Activated naive CD4-positive, alpha-beta T cell treated with anti-CD3 and anti-CD28 coated beads, Interleukin-2, amount 50 U/mL, for 16 hours (primary cell): ENCODE measurements around the gene CYP2J2.
"Not testable (repeated sequence)": the region's sequence is repeated elsewhere in the genome, so short reads cannot be mapped to it uniquely, and the experiment has no call there.

ENCODE experiments used
- DNase-seq: peaks from one replicate; pipeline ENCODE4 v3.0.0-alpha.2; 2020

CYP2J2 gene, protein sequence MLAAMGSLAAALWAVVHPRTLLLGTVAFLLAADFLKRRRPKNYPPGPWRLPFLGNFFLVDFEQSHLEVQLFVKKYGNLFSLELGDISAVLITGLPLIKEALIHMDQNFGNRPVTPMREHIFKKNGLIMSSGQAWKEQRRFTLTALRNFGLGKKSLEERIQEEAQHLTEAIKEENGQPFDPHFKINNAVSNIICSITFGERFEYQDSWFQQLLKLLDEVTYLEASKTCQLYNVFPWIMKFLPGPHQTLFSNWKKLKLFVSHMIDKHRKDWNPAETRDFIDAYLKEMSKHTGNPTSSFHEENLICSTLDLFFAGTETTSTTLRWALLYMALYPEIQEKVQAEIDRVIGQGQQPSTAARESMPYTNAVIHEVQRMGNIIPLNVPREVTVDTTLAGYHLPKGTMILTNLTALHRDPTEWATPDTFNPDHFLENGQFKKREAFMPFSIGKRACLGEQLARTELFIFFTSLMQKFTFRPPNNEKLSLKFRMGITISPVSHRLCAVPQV

DNA sequence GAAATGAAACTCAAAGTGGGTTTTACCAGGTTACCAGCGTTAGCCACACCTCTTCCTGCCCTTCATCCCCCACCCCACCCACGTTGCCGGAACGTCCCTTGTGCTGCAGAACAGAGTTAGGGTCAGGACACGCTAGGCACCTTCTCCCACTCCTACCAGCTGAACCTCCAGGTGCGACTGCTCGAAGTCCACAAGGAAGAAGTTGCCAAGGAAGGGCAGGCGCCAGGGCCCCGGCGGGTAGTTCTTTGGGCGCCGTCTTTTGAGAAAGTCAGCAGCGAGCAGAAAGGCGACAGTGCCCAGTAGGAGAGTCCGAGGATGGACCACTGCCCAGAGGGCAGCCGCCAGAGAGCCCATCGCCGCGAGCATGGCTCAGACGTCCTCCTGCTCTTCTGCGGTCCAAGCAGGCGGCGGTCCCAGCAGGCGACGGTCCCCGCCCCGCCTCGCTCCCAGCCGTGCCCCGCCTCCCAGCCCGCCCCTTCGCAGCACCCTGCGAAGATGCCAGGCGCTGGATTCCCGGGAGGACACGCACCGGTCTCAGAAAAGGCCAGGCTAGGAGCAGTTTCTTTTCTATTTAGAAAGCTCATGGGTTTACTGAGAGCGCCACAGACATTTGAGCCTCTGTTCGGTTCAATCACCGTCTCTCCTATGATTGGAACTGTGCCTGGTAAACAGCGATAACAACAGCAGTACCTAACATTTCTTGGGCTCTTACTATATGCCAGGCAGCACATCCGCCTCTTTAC, at the start of gene CYP2J2:
TSS of gene CYP2J2 (minus strand) at position 393 of the 743 bp plus-strand sequence. CDS start at position 366, 27 bp downstream.
- peak; percentile 44 for DNase-seq

DNA sequence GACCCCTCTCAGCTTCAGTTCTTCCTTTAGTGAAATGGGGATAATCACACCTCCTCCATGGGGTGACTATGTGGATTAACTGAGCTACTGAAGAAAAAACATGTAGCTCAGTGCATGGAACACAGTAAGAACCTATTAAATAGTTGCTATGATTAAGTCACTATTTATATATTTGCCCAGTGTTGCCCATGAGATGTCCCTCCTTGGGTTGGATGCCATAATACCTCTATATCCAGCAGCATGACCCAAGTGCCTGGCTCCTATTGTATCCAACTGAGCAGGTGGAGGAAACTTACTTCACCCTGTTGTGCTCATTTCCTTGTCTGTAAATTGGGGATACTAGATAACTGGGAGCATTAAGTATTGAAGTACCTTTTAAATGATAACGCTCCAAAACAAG, 47.1 kb upstream of the CYP2J2 start:
- DNase-seq, result no peak

DNA sequence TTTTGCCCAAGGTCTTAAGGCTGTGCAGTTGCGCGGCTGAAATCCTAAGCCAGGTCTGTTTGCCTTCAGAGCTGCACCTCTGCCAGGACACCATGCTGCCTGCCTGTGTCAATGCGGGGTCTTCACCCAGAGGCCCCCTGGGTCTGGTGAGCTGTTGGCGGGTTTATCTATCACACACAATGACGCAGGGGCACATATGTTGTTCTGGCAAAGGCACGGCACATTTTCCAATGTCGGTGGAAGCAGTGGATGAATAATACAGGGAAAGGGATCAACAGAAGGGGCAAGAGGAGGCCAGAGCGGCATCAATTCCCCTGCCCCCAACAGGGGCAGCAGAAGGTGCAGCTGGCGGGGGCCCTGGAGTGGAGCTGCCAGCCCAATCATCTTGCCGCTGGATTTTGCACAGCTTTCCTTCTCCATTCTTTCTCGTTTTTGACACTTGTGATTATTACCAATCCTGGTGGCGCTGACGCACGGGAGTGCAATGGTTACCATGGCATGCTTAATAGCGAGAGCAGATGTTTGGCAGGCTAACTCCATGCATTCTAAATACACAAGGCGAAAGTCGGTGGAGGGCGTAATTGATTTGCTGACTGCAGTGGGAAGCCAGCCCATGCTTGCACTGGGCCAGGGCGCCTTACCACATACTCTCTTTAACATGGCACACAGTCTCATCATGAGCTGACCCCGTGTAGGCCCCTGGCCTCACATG, 45.8 kb upstream of the CYP2J2 start:
- DNase-seq, result no peak

DNA sequence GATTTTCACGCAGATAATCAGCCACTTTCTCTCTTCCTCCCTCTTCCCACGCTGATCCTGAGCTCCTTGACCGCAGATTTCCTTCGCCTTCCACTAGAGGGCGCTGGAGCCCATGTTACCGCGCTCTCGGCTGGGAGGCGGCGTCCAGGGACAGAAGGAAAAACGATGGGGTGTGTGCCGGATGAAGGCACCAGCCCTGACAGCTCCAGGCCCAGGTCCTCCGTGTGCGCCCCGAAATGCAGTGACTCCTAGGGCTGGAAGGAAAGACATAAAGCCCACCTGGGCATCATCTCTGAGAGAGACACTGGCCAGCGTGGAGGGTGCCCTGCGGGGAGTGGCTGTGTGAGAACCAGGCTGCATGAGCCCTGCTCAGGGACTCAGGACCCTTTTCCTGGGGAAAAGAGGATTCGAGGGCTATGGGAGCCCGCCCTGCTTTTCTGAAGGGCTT, 44.9 kb upstream of the CYP2J2 start:
- DNase-seq, result peak; percentile 33

DNA sequence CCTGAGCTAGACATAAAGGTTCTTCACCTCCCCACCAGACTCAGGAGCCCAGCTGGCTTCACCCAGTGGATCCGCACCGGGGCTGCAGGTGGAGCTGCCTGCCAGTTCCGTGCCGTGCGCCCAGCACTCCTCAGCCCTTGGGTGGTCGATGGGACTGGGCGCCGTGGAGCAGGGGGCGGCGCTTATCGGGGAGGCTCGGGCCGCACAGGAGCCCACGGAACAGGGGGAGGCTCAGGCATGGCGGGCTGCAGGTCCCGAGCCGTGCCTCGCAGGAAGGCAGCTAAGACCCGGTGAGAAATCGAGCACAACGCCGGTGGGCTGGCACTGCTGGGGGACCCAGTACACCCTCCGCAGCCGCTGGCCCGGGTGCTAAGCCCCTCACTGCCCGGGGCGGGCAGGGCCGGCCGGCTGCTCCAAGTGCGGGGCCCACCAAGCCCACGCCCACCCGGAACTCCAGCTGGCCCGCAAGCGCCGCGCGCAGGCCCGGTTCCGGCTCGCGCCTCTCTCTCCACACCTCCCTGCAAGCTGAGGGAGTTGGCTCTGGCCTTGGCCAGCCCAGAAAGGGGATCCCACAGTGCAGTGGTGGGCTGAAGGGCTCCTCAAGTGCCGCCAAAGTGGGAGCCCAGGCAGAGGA, 43.1 kb upstream of the CYP2J2 start:
- not testable (repeated sequence) for DNase-seq

DNA sequence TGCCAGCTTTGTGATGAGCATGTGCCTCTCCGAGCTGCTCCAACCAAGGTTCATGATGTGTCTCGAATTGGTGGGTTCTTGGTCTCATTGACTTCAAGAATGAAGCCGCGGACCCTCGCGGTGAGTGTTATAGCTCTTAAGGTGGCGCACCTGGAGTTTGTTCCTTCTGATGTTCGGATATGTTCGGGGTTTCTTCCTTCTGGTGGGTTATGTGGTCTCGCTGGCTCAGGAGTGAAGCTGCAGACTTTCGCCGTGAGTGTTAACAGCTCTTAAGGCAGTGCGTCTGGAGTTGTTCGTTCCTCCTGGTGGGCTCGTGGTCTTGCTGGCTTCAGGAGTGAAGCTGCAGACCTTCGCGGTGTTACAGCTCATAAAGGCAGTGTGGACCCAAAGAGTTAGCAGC, 42.2 kb upstream of the CYP2J2 start:
- DNase-seq, result not testable (repeated sequence)

DNA sequence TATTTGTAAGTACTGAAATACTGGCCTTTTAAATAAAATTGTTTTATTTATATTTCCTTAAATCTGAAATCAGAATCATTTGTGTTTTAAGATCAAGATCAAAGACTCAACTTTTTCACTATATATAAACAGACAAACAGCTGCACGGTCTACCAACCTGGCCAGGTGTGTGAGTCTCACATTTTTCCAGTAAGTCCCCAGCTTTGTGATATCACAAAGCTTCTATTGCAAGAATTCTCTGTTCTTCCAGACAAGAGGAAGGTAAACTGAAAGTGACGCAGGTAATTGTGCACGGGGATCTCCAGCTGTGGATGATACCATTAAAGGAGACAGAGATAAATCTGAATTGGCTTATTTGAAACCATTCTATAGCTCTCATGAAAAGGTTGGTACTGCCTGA, 41.2 kb upstream of the CYP2J2 start:
- no peak for DNase-seq

DNA sequence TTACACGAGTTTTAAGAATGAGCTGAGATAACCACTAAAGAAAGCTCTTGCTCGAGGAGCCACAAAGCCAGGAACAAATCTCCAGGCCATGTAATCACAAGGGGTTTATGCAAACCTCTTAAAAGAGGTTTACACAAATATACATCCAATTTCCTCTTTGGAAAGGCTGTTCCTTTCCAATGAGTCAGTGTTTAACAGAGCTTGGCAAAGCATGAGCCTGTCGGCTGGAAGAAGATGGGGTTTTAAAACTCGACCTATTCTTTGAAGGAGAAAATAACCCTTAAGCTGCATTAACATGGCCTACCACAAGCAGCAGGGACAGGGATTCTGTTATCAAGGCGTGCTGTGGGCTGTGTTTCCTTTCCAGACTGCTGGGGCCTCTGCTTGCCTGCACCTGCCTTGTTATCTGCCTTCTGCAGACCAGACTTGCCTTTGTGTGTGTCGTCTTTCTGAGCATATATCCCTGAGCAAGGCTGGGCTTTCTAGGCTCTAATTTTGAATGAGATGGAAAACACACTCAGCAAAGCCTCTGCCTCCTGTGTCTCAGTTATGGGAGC, 40.6 kb upstream of the CYP2J2 start:
- no peak for DNase-seq

DNA sequence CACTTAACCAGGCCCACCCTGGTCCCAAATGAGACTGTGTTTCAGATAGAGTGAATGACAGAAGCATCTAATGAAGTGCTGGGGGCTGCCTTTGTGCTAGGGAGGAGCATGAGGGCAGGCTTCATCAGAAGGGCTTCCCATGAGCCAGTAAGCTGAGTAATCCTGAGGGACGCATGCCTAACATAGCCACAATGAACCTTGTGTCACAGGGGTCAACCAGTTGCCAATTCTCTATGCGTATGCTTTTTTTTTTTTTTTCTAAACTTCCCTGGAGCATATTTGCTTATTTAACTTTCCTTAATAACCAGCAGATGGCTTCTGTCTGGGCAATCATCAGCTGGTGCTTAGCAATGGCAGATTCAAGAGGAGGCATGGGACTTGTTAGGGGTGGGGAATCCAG, 25.5 kb upstream of the CYP2J2 start:
- no peak for DNase-seq

DNA sequence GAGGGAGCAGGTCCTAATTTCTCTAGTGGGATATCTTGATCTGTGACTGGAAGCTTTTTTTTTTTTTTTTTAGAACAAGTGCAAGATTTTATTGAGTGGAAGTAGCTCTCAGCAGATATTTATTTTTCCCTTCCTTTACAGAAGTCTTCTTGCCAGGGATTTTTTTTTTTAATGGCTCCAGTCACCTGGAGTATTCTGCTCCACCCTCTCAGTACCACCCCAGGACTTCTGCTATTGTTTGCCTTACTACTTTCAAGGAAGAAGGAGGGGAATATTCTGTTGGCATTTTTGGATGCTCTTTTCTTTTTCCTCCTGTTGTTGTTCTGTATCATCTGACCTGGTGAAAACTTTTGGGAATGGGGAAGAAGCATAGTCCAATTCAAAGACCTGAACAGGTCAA, 23.1 kb upstream of the CYP2J2 start:
- DNase-seq, result no peak

DNA sequence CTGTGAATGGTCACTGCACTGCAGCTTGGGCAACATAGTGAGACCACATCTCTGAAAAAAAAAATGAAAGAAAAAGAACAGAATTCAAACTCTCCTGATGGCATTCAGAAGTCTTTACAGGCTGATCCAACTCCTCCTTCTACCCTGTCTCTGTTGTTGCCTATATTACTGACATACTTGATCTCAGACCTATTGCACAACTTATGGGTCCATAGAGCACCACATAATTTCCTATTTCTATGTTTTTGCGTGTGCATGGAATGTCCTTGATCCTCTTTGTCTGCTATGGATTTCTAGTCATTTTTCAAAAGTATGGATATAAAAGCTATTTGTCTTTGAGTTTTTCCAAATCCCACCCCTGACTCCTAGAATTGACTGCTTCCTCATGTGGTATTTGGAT, 22.4 kb upstream of the CYP2J2 start:
- no peak for DNase-seq

DNA sequence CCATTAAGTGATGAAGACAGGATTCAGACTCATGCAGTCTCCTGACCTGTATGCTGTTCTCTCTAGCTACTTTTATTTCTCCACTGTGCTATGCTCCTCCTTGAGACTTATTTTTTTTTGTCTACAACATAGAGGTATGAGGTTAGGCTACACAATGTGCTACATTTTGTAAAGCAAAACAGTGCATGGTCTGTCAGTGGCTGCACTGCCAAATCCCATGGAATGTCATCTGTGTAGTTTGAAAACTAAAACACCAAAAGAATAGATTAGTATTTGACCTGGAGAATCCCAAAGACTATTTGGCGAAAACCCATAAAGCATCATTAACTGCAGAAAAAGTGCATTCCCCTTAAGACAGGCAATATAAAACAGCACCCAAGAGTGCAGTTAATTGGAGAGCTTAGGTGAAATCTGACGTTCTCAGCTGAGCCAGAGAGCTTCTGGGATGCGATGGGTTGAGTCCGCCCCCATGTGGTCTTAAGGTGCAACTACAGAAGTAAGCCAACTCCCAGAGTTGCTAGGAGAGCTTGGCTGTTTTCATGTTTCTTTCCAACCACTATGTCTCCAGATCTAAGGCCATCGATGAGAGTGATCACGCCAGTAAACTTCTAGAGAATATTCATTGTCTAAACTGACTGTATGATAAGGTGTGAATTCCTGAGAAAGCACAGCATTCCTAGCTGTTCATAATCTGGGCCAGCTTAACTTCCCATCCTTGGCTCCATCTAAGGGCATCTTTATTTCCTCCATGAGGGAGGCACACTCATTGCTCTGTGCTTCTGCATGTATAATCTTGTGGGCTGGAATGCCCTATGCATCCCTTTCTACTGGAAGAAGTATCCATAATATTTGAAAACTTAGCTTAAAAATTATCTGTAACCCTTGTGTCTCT, 20.7 kb upstream of the CYP2J2 start:
- peak; percentile 42 for DNase-seq

DNA sequence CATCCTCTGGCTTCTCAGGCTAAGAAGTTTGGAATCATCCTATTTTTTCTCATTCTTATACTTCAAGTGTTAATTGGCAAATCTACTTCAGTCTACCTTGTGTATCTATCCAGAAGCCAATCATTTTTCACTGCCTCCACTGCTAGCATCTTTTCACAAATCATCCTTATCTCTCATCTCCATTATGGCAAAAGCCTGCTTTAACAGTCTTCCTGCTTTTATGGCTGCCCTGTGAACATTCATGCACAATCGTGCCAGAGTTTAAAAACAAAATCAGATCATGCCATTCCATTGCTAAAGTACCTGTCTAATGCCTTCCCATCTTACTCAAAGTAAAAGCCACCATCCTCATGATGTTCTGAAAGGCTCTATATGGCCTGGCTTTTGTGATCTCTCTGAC, 19.2 kb upstream of the CYP2J2 start:
- DNase-seq, result no peak

DNA sequence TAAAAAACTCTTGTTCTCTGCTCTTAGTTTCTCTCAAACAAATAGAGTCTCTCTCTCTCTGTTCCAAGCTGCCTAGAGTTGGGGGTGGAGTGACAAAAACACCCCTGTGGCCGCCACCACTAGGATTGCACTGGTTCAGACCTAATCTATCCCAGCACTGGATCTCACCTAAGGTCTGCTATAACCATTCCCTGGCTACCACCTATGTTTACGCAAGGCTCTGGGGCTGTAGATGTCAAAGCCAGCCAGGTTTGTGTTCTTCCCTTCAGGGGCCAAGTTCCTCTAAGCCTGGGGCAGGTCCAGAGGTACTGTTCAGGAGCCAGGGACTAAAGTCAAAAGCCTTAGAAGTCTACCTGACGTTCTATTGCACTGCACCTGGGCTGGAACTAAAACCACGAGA, 12.8 kb upstream of the CYP2J2 start:
- DNase-seq, result no peak

DNA sequence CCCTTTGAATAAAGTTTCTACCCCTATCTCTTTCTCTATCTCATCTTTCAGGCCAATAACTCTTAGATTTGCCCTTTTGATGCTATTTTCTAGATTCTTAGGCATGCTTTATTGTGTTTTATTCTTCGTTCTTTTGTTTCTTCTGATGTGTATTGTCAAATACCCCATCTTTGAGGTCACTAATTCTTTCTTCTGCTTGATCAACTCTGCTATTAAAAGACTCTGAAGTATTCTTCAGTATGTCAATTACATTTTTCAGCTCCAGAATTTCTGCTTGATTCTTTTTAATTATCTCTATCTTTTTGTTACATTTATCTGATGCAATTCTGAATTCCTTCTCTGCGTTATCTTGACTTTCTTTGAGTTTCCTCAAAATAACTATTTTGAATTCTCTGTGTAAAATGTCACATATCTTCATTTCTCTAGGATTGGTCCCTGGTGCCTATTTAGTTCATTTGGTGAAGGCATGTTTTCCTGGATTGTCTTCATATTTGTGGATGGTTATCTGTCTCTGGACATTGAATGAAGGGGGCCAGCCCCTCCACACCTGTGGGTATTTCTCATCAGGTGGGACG, 11.2 kb upstream of the CYP2J2 start:
- DNase-seq, result no peak

DNA sequence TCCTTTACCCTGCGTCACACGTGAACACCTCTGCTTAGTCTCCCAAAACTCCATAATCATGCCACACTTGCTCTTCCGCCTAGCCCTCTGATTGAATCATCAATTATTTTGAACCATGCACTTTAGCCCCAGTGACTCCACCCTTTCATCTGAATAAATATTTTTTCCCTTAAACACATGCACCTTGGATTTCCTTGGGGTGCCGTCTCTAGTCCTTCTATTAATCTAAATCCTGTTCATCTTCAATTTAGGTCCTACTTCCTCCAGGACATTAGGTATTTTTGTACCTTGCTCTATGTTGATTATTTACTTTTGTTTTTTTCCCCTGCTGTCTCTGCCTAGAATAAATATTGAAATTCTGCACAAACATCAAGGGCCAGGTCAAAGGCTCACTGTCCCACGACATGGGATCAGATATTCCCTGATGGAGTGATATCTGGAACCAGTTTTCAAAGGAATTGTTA, 9.8 kb upstream of the CYP2J2 start:
- no peak for DNase-seq

DNA sequence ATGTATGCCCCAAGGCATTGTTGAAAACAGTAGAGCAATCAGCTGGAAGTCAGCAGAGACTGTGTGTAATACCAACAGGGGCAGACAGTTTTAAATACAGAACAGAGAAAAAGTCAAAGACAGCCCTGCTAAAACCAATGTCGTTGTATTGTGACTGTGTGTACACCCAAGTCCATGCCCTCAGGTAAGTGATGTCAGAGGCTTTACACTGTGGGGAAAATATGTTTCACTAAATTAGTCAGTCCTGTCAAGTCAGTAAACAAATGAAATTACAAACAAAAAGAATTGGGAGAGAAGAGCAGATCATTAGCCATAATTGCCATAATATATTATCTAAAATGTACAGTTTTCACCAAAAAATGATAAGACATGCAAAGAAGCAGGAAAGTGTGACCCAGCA, 2.4 kb upstream of the CYP2J2 start:
- no peak for DNase-seq

DNA sequence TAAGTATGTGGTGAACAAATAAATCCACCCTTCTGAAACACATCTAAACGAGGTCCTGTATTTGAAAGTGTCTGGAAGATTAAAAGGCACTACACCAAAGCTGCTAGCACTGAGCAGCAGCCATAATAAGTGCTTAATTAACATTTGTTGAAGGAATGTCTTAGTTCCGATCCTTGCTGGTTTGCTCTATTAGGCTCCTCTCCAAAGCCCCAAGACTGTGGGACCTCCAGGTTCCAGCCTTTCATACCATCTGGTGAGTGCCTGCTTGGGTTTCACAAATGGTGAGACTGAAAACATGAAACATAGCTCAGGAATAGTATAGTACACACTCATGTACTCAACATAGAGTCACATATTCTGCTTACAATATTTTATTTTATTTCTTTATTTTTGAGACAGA, 640 bp upstream of the CYP2J2 start:
- no peak for DNase-seq

DNA sequence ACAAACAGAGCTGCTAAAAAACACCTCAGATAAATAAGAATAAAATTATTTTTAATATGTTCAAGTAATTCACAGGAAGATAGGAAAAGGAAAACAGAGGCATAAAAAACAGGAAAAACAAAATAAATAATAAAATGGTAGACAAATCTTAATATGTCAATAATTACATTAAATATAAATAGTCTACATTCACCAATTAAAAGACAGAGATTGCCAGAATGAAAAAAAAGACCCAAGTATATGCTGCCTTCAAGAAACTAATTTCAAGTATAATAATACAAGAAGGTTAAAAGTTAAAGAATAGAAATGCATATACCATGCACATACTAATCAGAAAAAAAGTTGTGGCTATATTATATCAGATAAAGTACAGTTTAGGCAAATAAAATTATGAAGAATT, 1.9 kb downstream of the CYP2J2 start:
- no peak for DNase-seq

DNA sequence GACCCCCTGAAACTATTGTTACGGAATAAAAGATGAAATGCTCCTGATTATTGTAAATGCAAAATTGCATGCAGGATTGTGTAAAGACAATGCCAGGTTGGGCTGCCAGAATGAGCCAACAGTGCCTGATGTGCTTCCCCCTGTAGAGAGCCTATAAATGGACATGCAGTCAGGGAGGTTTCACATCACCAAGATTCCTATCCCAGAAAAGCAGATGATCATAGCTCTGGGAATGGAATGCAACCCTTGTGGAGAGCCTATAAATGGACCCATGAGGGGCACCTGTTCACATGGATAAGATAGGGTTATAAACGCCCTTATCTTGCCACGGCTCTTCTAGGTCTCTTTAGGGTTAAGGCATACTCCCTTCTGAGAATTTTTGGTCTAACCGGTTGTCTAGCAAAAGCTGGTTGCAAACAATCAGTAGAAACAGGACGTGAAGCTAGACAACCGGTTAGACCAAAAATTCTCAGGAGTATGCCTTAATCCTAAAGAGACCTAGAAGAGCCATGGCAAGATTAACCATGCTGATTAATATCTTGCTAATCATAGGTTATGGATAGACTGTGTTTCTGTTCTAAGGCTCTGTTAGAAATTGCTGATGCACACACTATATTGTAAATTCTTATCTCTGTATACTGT, 5.2 kb downstream of the CYP2J2 start:
- not testable (repeated sequence) for DNase-seq

DNA sequence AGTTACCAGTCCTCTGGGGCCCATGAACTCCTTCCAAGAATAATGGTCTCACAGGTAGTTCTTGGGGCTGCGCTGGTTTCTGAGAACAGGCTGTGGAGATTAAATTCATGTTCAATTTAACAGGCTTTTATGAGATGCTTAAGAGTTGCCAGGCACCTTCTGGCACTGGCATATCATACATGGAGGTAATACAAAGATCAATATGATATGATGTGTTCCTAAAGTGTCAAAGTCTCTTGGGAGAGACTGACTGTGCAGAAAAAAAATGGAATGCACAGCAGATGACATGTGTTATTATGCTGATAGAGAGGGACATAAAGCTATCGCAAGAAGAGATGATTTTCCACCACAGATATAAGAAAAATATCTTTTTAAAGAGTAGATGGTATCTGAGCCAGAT, 6.8 kb downstream of the CYP2J2 start:
- no peak for DNase-seq
